Coronary artery (tissue), 2 donors: Measurements from ENCODE around the gene TCF19.

Source experiments
- DNase-seq: peaks from one replicate; pipeline ENCODE4 v3.0.0-alpha.2; 2017; ENCODE audit warnings: low spot score
- H3K27ac ChIP-seq, 2 donors: fragments of 200-600 bp; sonication (generic); one replicate each; pipeline ENCODE4 v1.5.1; 2016 to 2019
- H3K4me3 ChIP-seq: fragments of 200-600 bp; sonication (generic); 2 replicates; pipeline ENCODE4 v1.5.1; 2016; ENCODE audit warnings: mild to moderate bottlenecking, moderate library complexity
- TF ChIP-seq, protein P1 (sequence below): fragments of 200-600 bp; sonication (generic); IDR thresholded peaks from one replicate; pipeline ENCODE4 v1.5.1; 2019; ENCODE audit warnings: antibody characterized with exemption

TCF19 gene

DNA sequence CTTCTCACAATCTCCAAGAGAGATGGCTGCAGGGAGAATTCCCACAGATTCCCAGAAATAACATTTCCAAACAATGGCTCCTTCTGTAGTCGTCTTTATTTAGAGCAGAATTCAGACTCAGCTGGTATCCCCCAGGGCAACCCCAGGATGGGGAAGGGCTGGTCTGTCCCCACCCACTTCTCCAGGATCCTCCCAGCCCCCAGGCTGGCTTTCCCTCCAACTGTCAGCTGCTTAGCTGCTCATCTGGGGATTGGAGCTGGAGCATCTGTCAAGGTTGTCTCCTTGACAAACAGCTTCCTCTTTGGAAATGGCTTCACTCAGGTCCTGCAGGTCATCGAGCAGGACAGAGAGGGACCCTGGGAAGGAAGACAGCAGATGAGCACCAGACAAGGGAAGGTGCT, 16.0 kb upstream of the TCF19 start:
- no peak for DNase-seq
- TF ChIP-seq, protein P1, sequence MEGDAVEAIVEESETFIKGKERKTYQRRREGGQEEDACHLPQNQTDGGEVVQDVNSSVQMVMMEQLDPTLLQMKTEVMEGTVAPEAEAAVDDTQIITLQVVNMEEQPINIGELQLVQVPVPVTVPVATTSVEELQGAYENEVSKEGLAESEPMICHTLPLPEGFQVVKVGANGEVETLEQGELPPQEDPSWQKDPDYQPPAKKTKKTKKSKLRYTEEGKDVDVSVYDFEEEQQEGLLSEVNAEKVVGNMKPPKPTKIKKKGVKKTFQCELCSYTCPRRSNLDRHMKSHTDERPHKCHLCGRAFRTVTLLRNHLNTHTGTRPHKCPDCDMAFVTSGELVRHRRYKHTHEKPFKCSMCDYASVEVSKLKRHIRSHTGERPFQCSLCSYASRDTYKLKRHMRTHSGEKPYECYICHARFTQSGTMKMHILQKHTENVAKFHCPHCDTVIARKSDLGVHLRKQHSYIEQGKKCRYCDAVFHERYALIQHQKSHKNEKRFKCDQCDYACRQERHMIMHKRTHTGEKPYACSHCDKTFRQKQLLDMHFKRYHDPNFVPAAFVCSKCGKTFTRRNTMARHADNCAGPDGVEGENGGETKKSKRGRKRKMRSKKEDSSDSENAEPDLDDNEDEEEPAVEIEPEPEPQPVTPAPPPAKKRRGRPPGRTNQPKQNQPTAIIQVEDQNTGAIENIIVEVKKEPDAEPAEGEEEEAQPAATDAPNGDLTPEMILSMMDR: no peak
- Histone ChIP-seq H3K27ac (no peak overlapping the region), H3K4me3 (no peak overlapping the region)

DNA sequence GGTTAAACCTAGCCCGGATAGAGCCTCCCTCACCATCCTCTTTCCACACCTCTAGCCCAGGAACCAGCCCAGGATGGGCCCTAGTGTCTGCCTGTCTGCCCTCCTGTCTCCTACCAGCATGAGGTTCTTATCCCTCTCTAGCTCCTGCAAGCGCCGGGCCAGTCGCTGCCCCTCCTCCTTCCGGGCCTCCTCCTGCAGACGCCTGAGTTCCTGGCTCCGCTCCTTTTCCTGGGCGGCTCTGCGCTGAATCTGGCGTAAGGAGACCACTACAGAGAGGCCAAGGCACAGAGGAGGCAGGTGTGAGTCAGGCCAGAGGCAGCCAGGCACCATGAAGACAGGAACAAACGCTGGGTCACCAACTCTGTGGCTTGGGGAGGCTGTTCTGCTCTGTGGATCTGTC, 15.2 kb upstream of the TCF19 start:
- no peak overlapping the region for H3K27ac ChIP-seq
- TF ChIP-seq, protein P1: no peak
- DNase-seq: no peak
- no peak overlapping the region for H3K4me3 ChIP-seq

DNA sequence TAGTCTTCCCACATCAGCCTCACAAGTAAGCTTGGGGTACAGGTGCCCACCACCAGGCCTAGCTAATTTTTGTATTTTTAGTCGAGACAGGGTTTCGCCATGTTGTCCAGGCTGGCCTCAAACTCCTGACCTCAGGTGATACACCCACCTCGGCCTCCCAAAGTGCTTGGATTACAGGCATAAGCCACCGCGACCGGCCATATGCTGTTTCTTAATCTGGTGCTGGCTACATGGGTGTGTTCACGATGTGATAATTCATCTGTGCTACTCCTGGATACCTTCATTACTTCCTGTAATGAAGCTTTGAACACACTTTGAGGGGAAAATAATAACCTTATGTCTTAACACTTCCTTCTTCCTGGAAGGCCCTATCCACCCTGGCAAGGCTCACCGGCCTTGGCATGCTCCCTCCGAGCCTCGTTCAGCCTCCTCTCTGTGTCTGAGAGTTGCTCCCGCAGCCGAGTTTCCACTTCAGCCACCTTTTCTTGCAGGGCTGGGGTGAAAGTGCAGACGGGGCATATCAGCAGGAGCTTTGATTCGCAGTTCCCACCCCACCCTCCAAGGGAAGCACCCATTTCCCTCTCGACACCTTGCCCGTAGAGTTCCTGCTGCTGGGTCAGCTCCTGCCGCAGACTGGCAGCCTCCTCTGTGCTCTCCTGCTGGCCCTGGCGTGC, 14.0 kb upstream of the TCF19 start:
- Histone ChIP-seq H3K4me3 (no peak overlapping the region), H3K27ac (no peak overlapping the region)
- no peak for DNase-seq
- TF ChIP-seq, protein P1: no peak

DNA sequence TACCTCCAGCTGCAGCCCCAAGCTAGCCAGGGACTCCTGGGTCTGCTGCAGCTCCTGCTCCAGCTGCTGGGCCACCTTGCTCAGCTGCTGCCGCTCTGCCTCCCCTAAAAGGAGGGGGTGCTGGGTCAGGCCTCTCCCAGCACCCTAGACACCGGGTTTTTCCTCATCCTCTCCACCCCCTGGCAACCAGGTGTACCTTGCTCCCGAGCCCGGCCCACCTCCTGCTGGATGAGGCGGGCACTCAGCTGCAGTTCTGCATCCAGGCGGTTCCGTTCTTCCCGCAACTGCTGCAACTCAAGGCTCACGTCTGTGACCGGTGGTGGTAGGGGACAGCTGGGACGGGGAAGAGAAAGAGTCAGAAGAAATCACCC, 13.4 kb upstream of the TCF19 start:
- Histone ChIP-seq H3K4me3 (no peak overlapping the region), H3K27ac (no peak overlapping the region)
- DNase-seq: no peak
- TF ChIP-seq, protein P1: no peak

DNA sequence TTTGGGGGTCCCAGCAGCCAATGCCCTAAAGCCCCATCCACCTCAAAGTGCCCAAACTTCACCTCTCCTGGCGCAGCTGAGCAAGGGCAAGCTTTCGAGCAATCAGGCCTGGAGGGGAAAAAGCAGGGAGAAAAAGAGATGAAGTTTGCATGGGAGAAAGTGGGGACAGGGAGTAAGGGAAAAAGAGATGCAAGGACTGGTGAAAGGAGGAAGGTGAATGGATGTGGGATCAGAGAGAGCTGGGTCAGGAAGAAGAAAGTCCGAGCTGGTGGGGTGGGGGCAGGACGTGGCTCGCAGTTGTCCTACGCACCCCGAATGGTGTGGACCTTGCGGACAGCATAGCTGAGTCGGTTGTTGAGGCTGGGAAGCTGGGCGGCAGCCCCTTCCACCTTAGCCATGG, 13.0 kb upstream of the TCF19 start:
- no peak for DNase-seq
- no peak overlapping the region for H3K27ac ChIP-seq
- no peak overlapping the region for H3K4me3 ChIP-seq
- TF ChIP-seq, protein P1: no peak

DNA sequence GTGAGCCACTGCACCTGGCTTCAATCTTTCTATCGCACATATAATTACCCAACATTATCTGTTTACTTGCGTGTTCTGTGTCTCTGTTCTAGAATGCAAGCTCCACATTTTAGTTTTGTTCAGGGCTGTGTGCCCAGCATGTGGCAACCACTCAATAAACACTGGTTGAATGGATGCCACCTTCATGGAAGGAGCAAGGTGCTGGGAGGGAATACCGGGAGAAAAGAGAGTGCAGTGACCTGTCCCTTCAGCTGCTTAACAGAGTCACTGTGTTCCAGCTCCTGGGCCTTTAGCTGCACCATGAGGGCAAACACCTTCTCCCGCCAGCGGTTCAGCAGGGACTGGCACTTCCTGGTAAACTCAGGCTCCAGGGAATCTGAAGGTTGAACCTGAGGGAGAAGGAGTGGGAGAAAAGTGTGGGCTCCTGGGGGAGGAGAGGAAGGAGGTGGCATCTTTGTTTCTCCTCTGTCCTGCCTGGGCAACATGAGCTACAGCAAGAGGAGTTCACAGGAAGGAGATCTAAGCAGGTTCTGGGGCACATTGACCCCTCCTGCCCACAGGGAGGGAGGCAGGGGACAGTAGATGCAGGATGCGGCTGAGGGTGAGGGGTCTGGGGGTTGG, 8.5 kb upstream of the TCF19 start:
- Histone ChIP-seq H3K27ac (no peak overlapping the region), H3K4me3 (no peak overlapping the region)
- no peak for DNase-seq
- TF ChIP-seq, protein P1: no peak

DNA sequence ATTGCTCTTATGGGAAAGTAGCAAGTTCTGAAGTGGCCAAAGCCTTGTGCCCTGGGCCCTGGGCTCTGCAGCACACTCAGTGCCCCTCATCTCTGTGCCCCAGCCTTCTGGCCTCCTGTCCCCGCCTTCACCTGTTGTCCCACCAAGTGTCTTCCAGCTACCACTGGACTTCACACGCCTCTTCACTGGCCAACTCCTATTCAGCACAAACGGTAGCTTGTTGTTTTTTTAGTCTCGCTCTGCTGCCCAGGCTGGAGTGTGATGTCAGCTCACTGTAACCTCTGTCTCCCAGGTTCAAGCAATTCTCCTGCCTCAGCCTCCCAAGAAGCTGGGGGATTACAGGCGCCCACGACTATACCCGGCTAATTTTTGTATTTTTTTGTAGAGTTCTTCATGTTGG, 5.6 kb upstream of the TCF19 start:
- Histone ChIP-seq H3K4me3 (no peak overlapping the region), H3K27ac (no peak overlapping the region)
- TF ChIP-seq, protein P1: no peak
- no peak for DNase-seq
